CD14-positive monocyte (primary cell): ENCODE measurements around the gene TMEM132D. TPM values are rescaled to one million over a fixed set of nuclear protein-coding genes. Genes with fewer than 3 reads are reported as not detected.

Experiments
- DNase-seq, 3 donors: peaks; one replicate each; pipeline ENCODE4 v3.0.0-alpha.2; 2011 to 2022
- H2AFZ ChIP-seq: 2 replicates; pipeline ENCODE4 v1.6.0; 2012; ENCODE audit warnings: mild to moderate bottlenecking, low read depth, low read length, inconsistent platforms; ENCODE audit not compliant: insufficient read depth, poor library complexity, severe bottlenecking
- H3K27ac ChIP-seq, 2 donors: 1 replicate in 1 of 2; 2 replicates in 1 of 2; pipeline ENCODE4 v1.5.1; 2012 to 2013; ENCODE audit warnings: low read length in 2 of 2, control low read depth in 1 of 2, inconsistent platforms in 1 of 2, low read depth in 1 of 2, mild to moderate bottlenecking in 1 of 2
- H3K27me3 ChIP-seq, 2 donors: one replicate each; pipeline versions ENCODE4 v1.6.0 to v1.6.1; 2011 to 2013; ENCODE audit warnings: low read length in 2 of 2; ENCODE audit not compliant: control insufficient read depth in 2 of 2, insufficient read depth in 2 of 2
- H3K36me3 ChIP-seq, 2 donors: replicated peaks in 1 of 2; 1 replicate in 1 of 2; 2 replicates in 1 of 2; pipeline versions ENCODE4 v1.5.1 to v1.6.1; 2012 to 2013; ENCODE audit warnings: low read length in 2 of 2, control low read depth in 1 of 2, inconsistent platforms in 1 of 2, mild to moderate bottlenecking in 1 of 2; ENCODE audit not compliant: insufficient read depth in 2 of 2, control insufficient read depth in 1 of 2
- H3K4me1 ChIP-seq, 2 donors: 1 replicate in 1 of 2; 2 replicates in 1 of 2; pipeline versions ENCODE4 v1.5.1 to v1.6.1; 2012 to 2013; ENCODE audit warnings: low read length in 2 of 2, control low read depth in 1 of 2, inconsistent platforms in 1 of 2, mild to moderate bottlenecking in 1 of 2, moderate library complexity in 1 of 2; ENCODE audit not compliant: insufficient read depth in 2 of 2, control insufficient read depth in 1 of 2
- H3K4me2 ChIP-seq: replicated peaks from 2 replicates; pipeline ENCODE3; 2012; ENCODE audit warnings: low read length, moderate library complexity, mild to moderate bottlenecking; ENCODE audit not compliant: poor library complexity, severe bottlenecking; ENCODE audit errors: extremely low read depth
- H3K4me3 ChIP-seq, 3 experiments: fragments of 200-600 bp in 1 of 3; sonication (generic) in 1 of 3; replicated peaks in 1 of 3; 1 replicate in 2 of 3; 2 replicates in 1 of 3; pipeline ENCODE4 v1.5.1; 2011 to 2013; ENCODE audit warnings: low read length in 3 of 3, mild to moderate bottlenecking in 3 of 3, control low read depth in 2 of 3, low read depth in 2 of 3, inconsistent platforms in 1 of 3, moderate library complexity in 1 of 3
- H3K79me2 ChIP-seq: 2 replicates; pipeline ENCODE4 v1.6.0; 2012; ENCODE audit warnings: mild to moderate bottlenecking, control low read depth, inconsistent platforms, low read length, moderate library complexity; ENCODE audit not compliant: insufficient read depth
- H3K9ac ChIP-seq: 2 replicates; pipeline ENCODE4 v1.6.0; 2017; ENCODE audit warnings: low read length, mild to moderate bottlenecking; ENCODE audit not compliant: insufficient read depth, poor library complexity, severe bottlenecking
- H3K9me3 ChIP-seq, 2 donors: replicated peaks in 1 of 2; 1 replicate in 1 of 2; 2 replicates in 1 of 2; pipeline versions ENCODE4 v1.5.1 to v1.6.1; 2012 to 2013; ENCODE audit warnings: low read length in 2 of 2, control low read depth in 1 of 2; ENCODE audit not compliant: control insufficient read depth in 1 of 2, insufficient read depth in 1 of 2
- H4K20me1 ChIP-seq: 2 replicates; pipeline ENCODE4 v1.6.0; 2012; ENCODE audit warnings: mild to moderate bottlenecking, low read length, control low read depth, moderate library complexity; ENCODE audit not compliant: insufficient read depth
- H3K27ac Mint-ChIP-seq, 7 donors: one replicate each; pipeline ENCODE4 v1.8.0; 2020; ENCODE audit warnings: mild to moderate bottlenecking in 7 of 7, mixed read lengths in 7 of 7, moderate library complexity in 6 of 7, inconsistent platforms in 2 of 7
- H3K27me3 Mint-ChIP-seq, 3 donors: one replicate each; pipeline ENCODE4 v1.8.0; 2021 to 2022; ENCODE audit warnings: low read depth in 3 of 3, mild to moderate bottlenecking in 3 of 3, mixed read lengths in 3 of 3, moderate library complexity in 3 of 3, inconsistent platforms in 1 of 3
- H3K36me3 Mint-ChIP-seq, 2 donors: one replicate each; pipeline ENCODE4 v1.8.0; 2020; ENCODE audit warnings: mixed read lengths in 2 of 2, inconsistent platforms in 1 of 2, mild to moderate bottlenecking in 1 of 2
- H3K4me1 Mint-ChIP-seq: one replicate; pipeline ENCODE4 v1.8.0; 2020; ENCODE audit warnings: mild to moderate bottlenecking, mixed read lengths
- H3K4me3 Mint-ChIP-seq, 2 donors: one replicate each; pipeline ENCODE4 v1.8.0; 2020; ENCODE audit warnings: mild to moderate bottlenecking in 2 of 2, mixed read lengths in 2 of 2, moderate library complexity in 1 of 2
- H3K9me3 Mint-ChIP-seq, 7 donors: one replicate each; pipeline ENCODE4 v1.8.0; 2020 to 2022; ENCODE audit warnings: mixed read lengths in 7 of 7, mild to moderate bottlenecking in 6 of 7, moderate library complexity in 6 of 7, inconsistent platforms in 2 of 7
- WGBS: methylation state at CpG from one replicate; pipeline ENCODE4 v1.1.5; 2013; ENCODE audit warnings: missing lambda C conversion rate; ENCODE audit not compliant: insufficient coverage; 5-methylcytosine and 5-hydroxymethylcytosine counted together
- intact Hi-C, 2 donors: fragments of 100-400 bp; cut with micrococcal nuclease; formaldehyde crosslinking; loops; one replicate each; pipeline versions ENCODE4 v1.15.0 to v1.15.1; 2023
- polyA plus RNA-seq, 3 donors: library from polyadenylated mRNA; depleted of rRNA in 1 of 3; unstranded in 2 of 3; stranded (reverse) in 1 of 3; fragments of 300-500 nt in 2 of 3; fragments of >200 nt in 1 of 3; fragmentation: Illumina TruSeq in 2 of 3; gene quantifications; 1 replicate in 2 of 3; 2 replicates in 1 of 3; pipeline ENCODE4 v1.2.3, GENCODE V29; 2012 to 2021
- TF ChIP-seq, protein P1 (sequence below): fragments of 200-600 bp; IDR thresholded peaks from one replicate; pipeline ENCODE4 v1.8.0; 2022; ENCODE audit warnings: antibody characterized with exemption, mild to moderate bottlenecking

Gene TMEM132D
- polyA plus RNA-seq, 3 donors, result 0.04 TPM; not detected in 2

GRCh38 chr12:129162805-129163204 is 741.0 kb downstream of the TMEM132D start:
- Histone ChIP-seq H3K4me3 (no peak overlapping the region), H3K79me2 (no peaks in the 10 kb centered on the region), H3K36me3 (no peaks in the 10 kb centered on the region), H3K4me2 (no peak overlapping the region), H4K20me1 (no peaks in the 10 kb centered on the region), H3K9me3 (peaks cover 14 to 17% of the 10 kb centered on the region in 2 donors), H2AFZ (no peak overlapping the region), H3K9ac (no peak overlapping the region), H3K27me3 (no peaks in the 10 kb centered on the region), H3K27ac (no peak overlapping the region), H3K4me1 (no peaks in the 10 kb centered on the region)
- intact Hi-C loops, result no loop called here
- TF ChIP-seq, protein P1, sequence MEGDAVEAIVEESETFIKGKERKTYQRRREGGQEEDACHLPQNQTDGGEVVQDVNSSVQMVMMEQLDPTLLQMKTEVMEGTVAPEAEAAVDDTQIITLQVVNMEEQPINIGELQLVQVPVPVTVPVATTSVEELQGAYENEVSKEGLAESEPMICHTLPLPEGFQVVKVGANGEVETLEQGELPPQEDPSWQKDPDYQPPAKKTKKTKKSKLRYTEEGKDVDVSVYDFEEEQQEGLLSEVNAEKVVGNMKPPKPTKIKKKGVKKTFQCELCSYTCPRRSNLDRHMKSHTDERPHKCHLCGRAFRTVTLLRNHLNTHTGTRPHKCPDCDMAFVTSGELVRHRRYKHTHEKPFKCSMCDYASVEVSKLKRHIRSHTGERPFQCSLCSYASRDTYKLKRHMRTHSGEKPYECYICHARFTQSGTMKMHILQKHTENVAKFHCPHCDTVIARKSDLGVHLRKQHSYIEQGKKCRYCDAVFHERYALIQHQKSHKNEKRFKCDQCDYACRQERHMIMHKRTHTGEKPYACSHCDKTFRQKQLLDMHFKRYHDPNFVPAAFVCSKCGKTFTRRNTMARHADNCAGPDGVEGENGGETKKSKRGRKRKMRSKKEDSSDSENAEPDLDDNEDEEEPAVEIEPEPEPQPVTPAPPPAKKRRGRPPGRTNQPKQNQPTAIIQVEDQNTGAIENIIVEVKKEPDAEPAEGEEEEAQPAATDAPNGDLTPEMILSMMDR, result no peak
- Mint-ChIP-seq H3K27me3 (peaks cover 0 to 3% (median 0%) of the 10 kb centered on the region in 3 donors), H3K4me3 (no peak overlapping the region), H3K9me3 (peaks cover 7 to 17% (median 12%) of the 10 kb centered on the region in 7 donors), H3K27ac (no peak overlapping the region), H3K4me1 (no peaks in the 10 kb centered on the region), H3K36me3 (no peaks in the 10 kb centered on the region)
- WGBS, result 81% methylated on average over 3 of the region's 4 CpGs
- DNase-seq, result no peak

- Histone ChIP-seq H3K4me1 (no peaks in the 10 kb centered on the region), H3K27ac (no peak overlapping the region), H3K9ac (no peak overlapping the region), H3K9me3 (peaks cover 14 to 17% of the 10 kb centered on the region in 2 donors), H3K36me3 (no peaks in the 10 kb centered on the region), H3K79me2 (no peaks in the 10 kb centered on the region), H3K4me3 (no peak overlapping the region), H3K27me3 (no peaks in the 10 kb centered on the region), H2AFZ (no peak overlapping the region), H3K4me2 (no peak overlapping the region), H4K20me1 (no peaks in the 10 kb centered on the region)
- Mint-ChIP-seq H3K36me3 (no peaks in the 10 kb centered on the region), H3K4me1 (no peaks in the 10 kb centered on the region), H3K27ac (no peak overlapping the region), H3K27me3 (peaks cover 0 to 2% (median 0%) of the 10 kb centered on the region in 3 donors), H3K9me3 (peaks cover 7 to 16% (median 12%) of the 10 kb centered on the region in 7 donors), H3K4me3 (no peak overlapping the region)
- WGBS, result 76% methylated on average over 2 of the region's 4 CpGs
- TF ChIP-seq, protein P1, result no peak
- DNase-seq, result no peak
- intact Hi-C loops, result no loop called here
Measured at GRCh38 chr12:129161511-129161910, 742.3 kb downstream of the TMEM132D start.
